Activated CD8-positive, alpha-beta T cell treated with anti-CD3 and anti-CD28 coated beads for 36 hours (primary cell): ENCODE measurements around the gene ADCY5. TPM values are rescaled to one million over a fixed set of nuclear protein-coding genes. Genes with fewer than 3 reads are reported as not detected.

Experiments
- ATAC-seq: fragments of 200-7000 bp; cut with Tn5 transposase; one replicate; pipeline ENCODE4 v1.10.0; 2021; ENCODE audit warnings: mild to moderate bottlenecking, moderate library complexity
- CTCF ChIA-PET: fragments of 350-600 bp; sonication (Branson Sonifier 250); formaldehyde crosslinking; loops from one replicate; lab custom pipeline; 2021; ENCODE audit warnings: antibody characterized with exemption; lab: Charles Lee
- POLR2A ChIA-PET: fragments of 350-600 bp; sonication (Branson Sonifier 250); formaldehyde crosslinking; loops from one replicate; lab custom pipeline; 2021; ENCODE audit warnings: antibody characterized with exemption; lab: Charles Lee
- DNase-seq: peaks from one replicate; pipeline ENCODE4 v3.0.0-alpha.2; 2020
- H3K27ac Mint-ChIP-seq: one replicate; pipeline ENCODE4 v1.8.0; 2021; ENCODE audit warnings: mild to moderate bottlenecking, mixed read lengths
- H3K27me3 Mint-ChIP-seq: one replicate; pipeline ENCODE4 v1.8.0; 2021; ENCODE audit warnings: mixed read lengths
- H3K36me3 Mint-ChIP-seq: one replicate; pipeline ENCODE4 v1.8.0; 2021; ENCODE audit warnings: low read depth, mixed read lengths
- H3K4me1 Mint-ChIP-seq: one replicate; pipeline ENCODE4 v1.8.0; 2021; ENCODE audit warnings: low read depth, mixed read lengths
- H3K4me3 Mint-ChIP-seq: one replicate; pipeline ENCODE4 v1.8.0; 2021; ENCODE audit warnings: mild to moderate bottlenecking, moderate library complexity, mixed read lengths
- H3K9me3 Mint-ChIP-seq: one replicate; pipeline ENCODE4 v1.8.0; 2021; ENCODE audit warnings: mixed read lengths
- CTCF ChIP-seq: fragments of 200-600 bp; IDR thresholded peaks from one replicate; pipeline ENCODE4 v1.8.0; 2022; ENCODE audit warnings: antibody characterized with exemption, mild to moderate bottlenecking
- intact Hi-C: fragments of 100-400 bp; cut with micrococcal nuclease; formaldehyde crosslinking; loops from one replicate; pipeline ENCODE4 v1.10.0; 2022
- total RNA-seq, 2 experiments: library from RNA; stranded (reverse); gene quantifications; one replicate each; pipeline ENCODE4 v1.2.3, GENCODE V29; 2021

ADCY5 gene
- total RNA-seq, 2 experiments from 2014 or later = not detected

GRCh38 chr3:123392368-123392767 is 56.5 kb downstream of the ADCY5 start:
- no peaks in the 10 kb centered on the region for H3K4me1 Mint-ChIP-seq
- no peaks in the 10 kb centered on the region for H3K36me3 Mint-ChIP-seq
- H3K4me3 Mint-ChIP-seq = no peak overlapping the region
- peaks cover 14% of the 10 kb centered on the region for H3K27me3 Mint-ChIP-seq
- CTCF ChIA-PET = no interaction called here
- no peak for DNase-seq
- intact Hi-C loops = no loop called here
- ATAC-seq = no peak
- H3K27ac Mint-ChIP-seq = no peak overlapping the region
- POLR2A ChIA-PET = no interaction called here
- H3K9me3 Mint-ChIP-seq = no peaks in the 10 kb centered on the region
- no peak for TF ChIP-seq CTCF

- intact Hi-C loops = no loop called here
- H3K27me3 Mint-ChIP-seq = peaks cover 20% of the 10 kb centered on the region
- H3K36me3 Mint-ChIP-seq = no peaks in the 10 kb centered on the region
- no peak for ATAC-seq
- H3K4me3 Mint-ChIP-seq = no peak overlapping the region
- ChIA-PET CTCF (no interaction called here), POLR2A (no interaction called here)
- H3K27ac Mint-ChIP-seq = no peak overlapping the region
- no peak for DNase-seq
- H3K4me1 Mint-ChIP-seq = no peaks in the 10 kb centered on the region
- no peaks in the 10 kb centered on the region for H3K9me3 Mint-ChIP-seq
- TF ChIP-seq CTCF = no peak
These were observed 57.9 kb downstream of the ADCY5 start for GRCh38 chr3:123390865-123391600.

- Mint-ChIP-seq H3K4me3 (no peak overlapping the region), H3K9me3 (no peaks in the 10 kb centered on the region), H3K36me3 (no peaks in the 10 kb centered on the region), H3K27ac (no peak overlapping the region), H3K27me3 (peaks cover 18% of the 10 kb centered on the region), H3K4me1 (no peaks in the 10 kb centered on the region)
- no peak for TF ChIP-seq CTCF
- intact Hi-C loops = no loop called here
- POLR2A ChIA-PET = no interaction called here
- ATAC-seq (no peak), DNase-seq (no peak)
- CTCF ChIA-PET = no interaction called here
These were observed 59.3 kb downstream of the ADCY5 start for GRCh38 chr3:123389628-123389918.

- Mint-ChIP-seq H3K36me3 (no peaks in the 10 kb centered on the region), H3K4me3 (no peak overlapping the region), H3K27me3 (peaks cover 15% of the 10 kb centered on the region), H3K27ac (no peak overlapping the region), H3K9me3 (no peaks in the 10 kb centered on the region), H3K4me1 (no peaks in the 10 kb centered on the region)
- DNase-seq (no peak), ATAC-seq (no peak)
- intact Hi-C loops = no loop called here
- ChIA-PET CTCF (no interaction called here), POLR2A (no interaction called here)
- TF ChIP-seq CTCF = no peak
These were observed 59.9 kb downstream of the ADCY5 start for GRCh38 chr3:123388811-123389627.

- no peaks in the 10 kb centered on the region for H3K9me3 Mint-ChIP-seq
- H3K4me3 Mint-ChIP-seq = no peak overlapping the region
- intact Hi-C loops = no loop called here
- H3K27ac Mint-ChIP-seq = no peak overlapping the region
- ChIA-PET POLR2A (no interaction called here), CTCF (no interaction called here)
- TF ChIP-seq CTCF = no peak
- H3K36me3 Mint-ChIP-seq = no peaks in the 10 kb centered on the region
- H3K27me3 Mint-ChIP-seq = peaks cover 15% of the 10 kb centered on the region
- DNase-seq (no peak), ATAC-seq (no peak)
- H3K4me1 Mint-ChIP-seq = no peaks in the 10 kb centered on the region
These were observed 60.8 kb downstream of the ADCY5 start for GRCh38 chr3:123388042-123388441.
